Activated naive CD4-positive, alpha-beta T cell treated with Interleukin-2 at 50 U/mL for 16 hours (primary cell): ENCODE measurements around the gene B3GNT9.

Experiments
- DNase-seq: peaks from one replicate; pipeline ENCODE4 v3.0.0-alpha.2; 2020

Gene B3GNT9

DNA sequence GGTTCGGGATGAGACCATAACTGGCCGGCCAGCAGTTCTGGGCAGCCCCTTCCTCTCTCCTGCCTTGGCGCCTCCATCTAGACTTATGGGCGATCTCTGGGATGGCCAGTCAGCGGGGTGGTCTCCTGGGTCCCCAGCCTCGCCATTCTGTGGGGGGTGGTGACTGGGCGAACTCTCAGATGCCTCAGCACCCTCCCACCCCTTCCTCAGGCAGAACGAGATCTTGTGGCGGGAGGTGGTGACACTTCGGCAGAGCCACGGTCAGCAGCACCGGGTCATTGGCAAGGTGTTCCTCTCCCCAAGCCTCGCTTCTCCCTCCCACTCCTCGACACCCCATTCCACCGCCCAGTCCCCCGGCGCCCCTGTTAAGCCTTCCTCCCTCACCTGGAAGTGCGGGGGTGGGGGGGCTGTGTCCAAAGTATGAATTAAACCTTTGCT lies 15.3 kb upstream of the B3GNT9 start:
- DNase-seq, result no peak

DNA sequence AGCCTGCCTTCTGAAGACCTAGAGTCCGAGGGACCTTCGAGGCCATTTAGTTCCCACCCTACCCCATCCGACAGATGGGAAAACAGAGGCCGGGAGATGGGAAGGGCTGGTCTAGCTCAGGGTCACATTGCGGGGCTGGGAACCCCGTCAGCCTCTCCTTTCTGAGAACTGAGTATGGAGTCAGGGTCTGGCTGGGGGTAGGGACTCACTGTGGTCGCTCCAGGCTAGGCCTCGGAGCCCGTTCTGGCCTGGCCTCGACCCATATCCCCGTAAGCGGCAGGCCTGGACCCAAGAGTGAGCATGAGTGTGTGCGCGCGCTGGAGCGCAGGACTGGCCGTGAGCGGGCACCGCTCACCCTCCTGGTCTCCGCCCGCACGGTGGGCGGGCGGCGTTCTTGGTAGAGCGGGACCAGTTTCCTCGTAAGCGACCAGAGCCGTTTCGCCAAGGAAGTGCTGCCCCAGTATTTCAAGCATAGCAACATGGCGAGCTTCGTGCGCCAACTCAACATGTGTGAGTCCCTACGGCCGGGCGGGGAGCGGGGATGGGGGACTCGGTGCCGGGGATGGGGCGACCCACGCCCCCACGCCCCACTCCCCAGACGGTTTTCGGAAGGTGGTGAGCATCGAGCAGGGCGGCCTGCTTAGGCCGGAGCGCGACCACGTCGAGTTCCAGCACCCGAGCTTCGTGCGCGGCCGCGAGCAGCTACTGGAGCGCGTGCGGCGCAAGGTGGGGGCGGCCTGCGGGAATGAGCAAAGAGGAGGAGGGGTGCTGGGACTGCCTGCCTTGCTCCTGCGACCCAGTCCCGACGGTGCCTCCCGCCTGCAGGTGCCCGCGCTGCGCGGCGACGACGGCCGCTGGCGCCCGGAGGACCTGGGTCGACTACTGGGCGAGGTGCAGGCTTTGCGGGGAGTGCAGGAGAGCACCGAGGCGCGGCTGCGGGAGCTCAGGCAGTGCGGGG lies 14.6 kb upstream of the B3GNT9 start:
- no peak for DNase-seq

GRCh38 chr16:67164599-67165061 lies 13.8 kb upstream of the B3GNT9 start, which contains the start of gene HSF4:
Gene HSF4 (plus strand): TSS chr16:67164745. CDS start chr16:67164812, 67 bp downstream.
- DNase-seq, result no peak

GRCh38 chr16:67163999-67164558 lies 13.3 kb upstream of the B3GNT9 start:
- no peak for DNase-seq

DNA sequence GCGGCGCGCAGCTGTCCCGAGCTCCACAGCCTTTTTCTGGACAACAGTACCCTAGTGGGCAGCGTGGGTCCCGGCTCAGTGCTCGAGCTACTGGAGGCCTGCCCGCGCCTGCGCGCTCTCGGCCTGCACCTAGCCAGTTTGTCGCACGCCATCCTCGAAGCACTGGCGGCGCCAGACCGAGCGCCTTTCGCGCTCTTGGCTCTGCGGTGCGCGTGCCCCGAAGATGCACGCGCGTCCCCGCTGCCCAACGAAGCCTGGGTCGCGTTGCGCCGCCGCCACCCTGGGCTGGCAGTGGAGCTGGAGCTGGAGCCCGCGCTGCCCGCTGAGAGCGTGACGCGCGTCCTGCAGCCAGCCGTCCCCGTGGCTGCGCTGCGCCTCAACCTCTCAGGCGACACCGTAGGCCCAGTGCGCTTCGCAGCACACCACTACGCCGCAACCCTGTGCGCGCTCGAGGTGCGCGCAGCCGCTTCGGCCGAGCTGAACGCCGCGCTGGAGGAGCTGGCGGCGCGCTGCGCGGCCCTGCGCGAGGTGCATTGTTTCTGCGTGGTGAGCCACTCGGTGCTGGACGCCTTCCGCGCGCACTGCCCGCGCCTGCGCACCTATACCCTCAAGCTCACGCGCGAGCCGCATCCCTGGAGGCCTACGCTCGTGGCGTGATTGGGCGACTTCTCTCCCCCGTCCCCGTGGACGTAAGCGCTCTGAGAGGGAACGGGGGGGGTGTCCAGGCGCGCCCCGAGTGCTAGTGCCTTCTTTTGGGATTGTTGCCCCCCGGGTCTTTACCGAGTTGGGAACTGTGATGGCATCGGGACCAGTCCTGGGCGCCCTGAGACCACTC lies 12.6 kb upstream of the B3GNT9 start:
- peak; percentile 40 for DNase-seq

DNA sequence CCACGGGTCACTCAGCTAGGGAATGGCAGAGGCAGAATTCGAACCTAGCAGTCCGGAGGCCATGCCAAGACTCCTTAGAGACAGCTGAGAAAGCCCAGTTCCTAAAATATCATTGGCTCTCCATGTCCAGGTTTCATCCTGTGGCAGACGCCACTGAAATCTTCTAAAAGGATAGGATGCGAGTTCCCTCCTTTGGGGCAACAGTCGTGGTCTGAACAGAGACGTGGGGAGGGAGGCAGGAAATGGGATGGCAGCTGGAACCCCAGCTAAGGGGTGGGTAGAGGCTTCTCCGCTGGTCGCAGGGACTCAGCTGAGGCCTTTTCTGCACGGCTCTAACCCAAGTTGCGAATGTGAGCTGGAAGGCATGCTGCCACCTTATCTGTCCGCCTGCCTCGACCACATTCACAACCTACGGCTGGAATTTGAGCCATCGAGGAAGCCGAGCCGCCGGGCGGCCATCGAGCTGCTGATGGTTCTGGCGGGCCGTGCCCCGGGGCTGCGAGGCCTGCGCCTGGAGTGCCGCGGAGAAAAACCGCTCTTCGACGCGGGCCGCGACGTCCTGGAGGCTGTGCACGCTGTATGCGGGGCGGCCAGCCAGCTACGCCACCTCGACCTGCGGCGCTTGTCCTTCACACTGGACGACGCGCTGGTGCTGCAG lies 11.8 kb upstream of the B3GNT9 start:
- DNase-seq, result no peak

- DNase-seq, result no peak
These were observed 10.8 kb upstream of the B3GNT9 start for GRCh38 chr16:67161595-67162058.

DNA sequence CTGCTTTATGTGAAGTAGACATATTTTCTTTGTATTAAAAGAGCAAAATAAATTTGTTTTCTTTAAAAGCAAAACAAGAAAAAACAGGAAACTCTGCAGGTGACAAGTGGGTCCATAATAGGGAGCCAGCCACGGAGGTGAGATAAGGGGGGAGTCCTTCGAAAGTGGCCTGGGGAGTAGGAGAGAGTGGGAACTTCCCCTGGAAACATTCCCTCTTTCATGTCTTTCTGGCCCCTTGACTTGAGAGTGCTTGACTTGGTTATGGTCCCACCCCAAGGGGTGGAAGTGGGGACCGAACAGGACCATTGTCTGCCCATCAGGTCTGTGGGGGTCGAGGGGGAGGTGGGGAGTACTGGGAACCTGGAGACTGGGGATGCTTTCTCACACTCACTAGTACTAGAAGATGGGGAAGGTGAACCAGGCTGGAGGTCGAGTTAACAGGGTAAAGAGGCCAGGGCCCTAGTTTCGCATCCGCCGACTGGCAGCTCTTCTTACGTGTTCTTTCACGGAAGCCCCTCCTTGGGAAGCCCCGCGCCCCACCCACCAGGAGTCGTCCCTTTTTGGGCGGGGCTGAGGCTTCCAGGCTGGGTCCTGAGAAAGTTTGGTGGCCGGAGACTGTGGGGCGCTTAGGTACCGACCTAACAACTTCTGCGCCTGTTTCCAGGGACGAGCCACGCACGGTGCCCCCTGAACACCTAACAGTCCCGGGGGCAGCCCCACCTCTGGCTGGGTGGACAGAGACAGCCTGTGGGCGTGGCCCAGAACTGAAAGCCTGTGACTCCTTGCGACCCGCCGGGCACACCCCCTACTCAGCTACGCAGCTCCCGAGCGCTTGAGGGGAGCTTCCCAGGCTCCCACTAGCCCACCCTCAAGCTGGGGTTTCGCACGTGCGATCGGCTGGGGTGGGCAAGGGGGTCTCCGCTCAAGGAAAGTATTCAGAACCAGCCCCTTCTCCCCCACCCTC lies 8.1 kb upstream of the B3GNT9 start:
- peak; percentile 85 for DNase-seq

- DNase-seq, result no peak
These were observed 7.3 kb upstream of the B3GNT9 start for GRCh38 chr16:67157892-67158635.

DNA sequence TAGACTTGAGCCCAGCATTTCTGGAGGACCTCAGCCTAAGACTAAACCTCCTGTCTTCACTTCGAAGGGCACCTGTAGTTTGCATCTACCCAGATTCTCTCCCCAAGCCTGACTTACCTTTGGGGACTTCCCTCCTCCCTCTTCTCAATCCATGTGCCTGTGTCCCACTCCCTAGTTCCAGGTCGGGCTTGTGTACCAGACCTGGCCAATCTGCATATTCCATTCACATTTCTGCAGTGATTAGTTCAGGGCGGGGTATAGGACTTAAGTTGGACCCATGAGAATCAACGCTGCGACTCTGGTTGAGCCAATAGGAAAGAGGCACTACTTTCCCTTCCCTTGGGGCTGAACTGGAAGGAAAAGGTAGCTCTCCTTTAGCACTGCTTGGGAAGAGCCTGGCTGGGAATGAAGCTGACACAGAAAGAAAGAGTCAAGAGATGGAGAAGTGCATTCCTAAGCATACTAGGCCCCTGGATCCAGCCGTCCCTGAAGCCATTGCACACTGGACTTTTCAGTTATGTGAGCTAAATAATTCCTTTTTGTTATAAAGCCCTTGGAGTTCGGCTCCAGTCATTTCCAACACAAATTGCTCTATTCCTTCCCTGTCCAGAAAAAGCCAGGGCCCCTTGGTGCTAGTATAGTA lies 6.4 kb upstream of the B3GNT9 start:
- DNase-seq, result no peak

DNA sequence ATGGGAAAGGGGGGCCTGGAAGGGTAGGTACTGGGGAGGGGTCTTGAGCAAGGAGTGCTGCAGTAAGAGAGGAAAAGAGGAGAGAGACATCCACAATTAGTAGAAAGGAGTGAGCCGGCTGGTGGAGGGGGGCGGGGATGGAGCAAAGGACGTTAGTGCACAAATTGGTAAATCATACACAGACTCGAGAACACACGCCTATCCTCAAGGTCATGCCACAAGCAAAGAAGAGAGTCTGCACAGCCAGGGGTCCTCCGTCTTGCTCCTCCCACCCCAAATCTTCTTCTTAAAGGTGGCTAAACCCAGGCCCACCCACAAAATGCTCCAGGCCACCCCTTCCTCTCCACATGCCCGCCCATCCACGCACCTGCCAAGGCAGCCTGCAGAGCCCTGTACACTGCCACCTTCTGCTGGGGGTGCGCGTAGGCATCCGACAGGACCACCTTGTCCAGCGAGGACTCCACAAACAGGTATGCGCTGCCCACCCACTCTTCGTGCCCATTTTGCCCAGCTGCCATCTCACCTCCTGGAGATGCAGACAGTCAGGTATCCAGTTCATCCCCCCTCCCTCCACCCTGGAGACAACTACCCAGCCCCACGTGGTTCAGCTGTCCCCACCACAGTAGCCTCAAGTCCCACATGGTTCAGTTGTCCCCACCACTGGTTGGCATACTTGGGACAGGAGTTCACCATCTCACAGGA lies 5.5 kb upstream of the B3GNT9 start:
- DNase-seq, result no peak

DNA sequence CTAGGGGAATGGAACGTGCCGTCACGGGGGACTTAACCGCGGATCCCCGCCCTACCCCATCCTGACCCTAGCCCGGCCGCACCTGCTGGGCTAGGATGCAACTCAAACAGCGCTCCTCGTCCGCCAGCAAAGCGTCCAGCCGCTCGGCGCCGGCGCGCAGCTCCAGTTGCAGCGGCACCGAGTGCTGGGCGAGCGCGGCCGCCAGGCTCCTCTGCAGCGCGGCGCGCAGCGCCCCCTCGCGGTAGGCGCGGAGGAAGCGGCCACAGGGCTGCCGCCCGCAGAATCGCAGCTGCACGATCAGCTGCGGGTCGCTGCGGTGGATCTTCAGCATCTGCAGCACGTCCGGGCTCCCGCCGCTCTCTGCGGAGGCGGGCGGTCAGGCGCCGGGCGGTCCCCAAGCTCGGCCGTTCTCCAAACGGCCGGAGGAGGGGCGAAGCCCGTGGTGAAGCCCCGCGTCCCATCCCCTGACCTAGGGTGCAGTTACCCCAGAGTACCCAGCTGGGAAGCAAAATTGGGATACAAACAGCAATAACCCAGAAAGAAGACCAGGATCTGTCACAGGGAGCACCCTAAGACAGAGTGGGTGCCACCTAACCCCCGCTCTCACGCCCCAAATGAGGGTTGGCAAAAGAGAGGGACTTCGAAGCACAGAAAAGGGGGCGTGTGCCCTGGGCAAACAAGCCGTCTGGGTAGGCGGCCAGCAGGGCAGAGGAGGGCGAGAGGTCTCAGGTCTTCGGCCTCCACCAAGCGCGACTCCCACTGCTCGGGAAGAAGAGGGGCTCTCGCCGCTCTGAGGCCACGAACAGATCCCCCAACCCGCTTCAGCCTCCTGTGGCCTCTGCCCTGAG lies 4.7 kb upstream of the B3GNT9 start:
- peak; percentile 82 for DNase-seq

DNA sequence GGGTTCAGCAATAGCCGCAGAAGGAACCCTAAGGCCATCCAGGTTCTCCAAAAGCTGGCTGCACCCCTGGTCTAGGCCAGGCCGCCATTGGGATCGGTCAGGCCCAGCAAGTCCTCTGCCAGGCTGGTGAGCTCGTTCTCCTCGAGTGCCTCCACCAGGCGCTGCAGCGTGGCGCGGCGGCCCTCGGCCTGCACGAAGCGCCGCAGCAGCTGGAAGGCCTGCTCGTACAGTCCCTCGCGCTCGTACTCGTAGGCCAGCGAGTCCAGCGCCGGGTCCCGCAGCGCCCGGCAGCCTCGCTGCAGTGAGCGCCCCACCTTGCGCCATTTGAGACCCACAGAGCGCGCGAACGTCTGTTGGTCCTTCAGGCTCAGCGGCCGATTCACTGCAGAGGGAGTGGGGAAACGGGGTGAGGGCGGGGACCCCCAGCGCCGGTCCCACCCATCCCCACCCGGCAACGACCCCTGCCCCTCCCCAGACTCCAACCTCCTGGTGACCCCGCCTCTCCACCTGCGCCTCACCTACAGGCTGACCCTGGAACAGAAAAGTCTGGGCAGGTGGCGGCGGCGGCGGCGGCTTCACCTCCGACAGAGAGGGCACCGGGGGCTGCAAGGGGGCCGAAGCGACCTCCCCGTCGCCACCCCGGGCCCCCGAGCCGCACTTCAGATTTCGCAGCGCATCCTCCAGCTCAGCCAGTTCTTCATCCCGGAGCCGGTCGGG lies 3.9 kb upstream of the B3GNT9 start:
- no peak for DNase-seq

- no peak for DNase-seq
These were observed 766 bp upstream of the B3GNT9 start for GRCh38 chr16:67151431-67152097.

DNA sequence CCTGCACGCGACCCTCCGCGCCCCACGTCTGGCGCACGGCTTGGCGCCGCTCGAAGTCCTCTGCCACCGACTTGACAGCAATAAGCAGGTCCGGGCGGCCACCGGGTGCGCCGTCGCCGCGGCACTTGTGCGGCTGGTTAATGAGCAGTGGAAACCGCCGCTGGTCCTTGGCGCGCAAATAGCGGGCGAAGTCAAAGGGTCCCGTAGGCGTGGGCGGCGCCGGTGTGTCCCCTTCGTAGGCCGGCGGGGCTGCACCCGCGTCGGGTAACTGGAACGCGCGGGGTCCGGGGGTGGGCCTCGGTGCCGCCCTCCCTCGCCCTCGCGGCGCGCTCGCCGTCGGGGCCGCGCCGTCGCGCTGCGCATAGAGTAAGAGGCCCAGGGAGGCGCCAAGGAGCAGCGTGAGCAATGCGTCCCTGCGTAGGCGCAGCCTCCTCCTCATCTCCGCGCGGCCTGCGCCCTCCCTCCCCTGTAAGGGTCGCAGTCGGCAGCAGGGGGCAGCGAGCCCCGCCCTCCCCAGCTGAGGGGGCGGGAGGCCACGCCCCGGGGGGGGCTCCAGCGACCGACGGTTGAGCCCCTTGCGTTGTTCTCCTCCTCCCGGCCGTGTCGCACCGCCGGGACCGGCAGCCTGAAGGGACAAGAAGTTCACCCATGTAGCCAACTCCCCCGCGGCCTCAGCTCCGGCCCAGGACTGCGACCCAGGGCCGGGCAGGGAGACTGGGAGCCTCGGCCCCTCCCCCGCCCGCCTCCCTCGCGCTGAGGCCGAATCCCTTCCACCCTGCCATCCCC lies 558 bp downstream of the B3GNT9 start:
- peak; percentile 63 for DNase-seq
